ENCODE data around the gene ZNF563.

GRCh38 chr19:12284631-12285030 lies 48.8 kb downstream of the ZNF563 start:
- TF ChIP-seq EGR1 (IDR thresholded peaks at IDR 0.05; ENCODE audit: borderline replicate concordance, low read depth, low read length) (no peak), CTCF (IDR thresholded peaks at IDR 0.05; ENCODE audit: control extremely low read depth in 1 of 3, insufficient read depth in 1 of 3, low read depth in 1 of 3, low read length in 3 of 3) (no peak)
